GM20431 (cell line): ENCODE measurements around the gene TEX26.

Source experiments
- in situ Hi-C: fragments of 300-500 bp; cut with MseI, MboI; formaldehyde crosslinking; loops from one replicate; pipeline ENCODE4 v1.15.0; 2020; ENCODE audit warnings: low sequenced_read_pairs; ENCODE audit not compliant: unreplicated experiment

TEX26 gene

DNA sequence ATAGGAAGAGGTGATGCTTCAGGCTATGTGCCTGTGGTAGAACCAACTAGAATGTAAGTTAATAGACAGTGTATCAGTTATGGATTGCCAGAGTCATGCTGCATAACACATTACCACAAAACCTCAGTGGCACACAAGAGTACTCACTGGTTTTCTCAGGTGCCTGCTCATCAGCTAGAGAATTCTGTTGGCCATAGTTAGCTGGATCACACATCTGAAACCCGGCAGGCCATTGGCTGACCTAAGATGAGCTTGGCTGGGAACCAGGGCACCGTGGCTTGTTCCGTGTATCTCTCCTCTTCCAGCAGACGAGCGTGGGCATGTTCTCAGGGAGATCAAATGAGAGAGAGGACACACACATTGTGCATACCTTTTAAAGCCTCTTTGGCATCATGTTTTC lies 76.7 kb downstream of the TEX26 start:
- in situ Hi-C loops: no loop called here

DNA sequence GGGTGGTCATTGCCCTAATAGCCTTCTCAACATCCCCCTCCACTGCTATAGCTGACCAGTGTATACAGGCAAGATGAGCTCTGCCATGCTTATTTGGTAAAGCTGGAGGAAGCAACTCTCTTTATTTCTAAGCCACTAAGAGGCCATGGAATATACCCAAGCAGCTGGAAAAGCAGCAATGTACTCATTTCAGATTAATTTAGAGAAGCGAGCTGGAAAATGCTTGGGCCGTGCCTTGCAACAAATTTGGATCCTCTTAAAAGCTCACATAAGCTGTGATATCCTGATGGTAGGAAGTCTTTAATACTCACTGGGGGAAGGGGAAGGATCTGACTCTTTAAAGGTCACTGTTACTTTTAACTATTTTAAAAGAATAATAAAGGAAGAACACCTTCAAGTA lies 77.8 kb downstream of the TEX26 start:
- in situ Hi-C loops: no loop called here

DNA sequence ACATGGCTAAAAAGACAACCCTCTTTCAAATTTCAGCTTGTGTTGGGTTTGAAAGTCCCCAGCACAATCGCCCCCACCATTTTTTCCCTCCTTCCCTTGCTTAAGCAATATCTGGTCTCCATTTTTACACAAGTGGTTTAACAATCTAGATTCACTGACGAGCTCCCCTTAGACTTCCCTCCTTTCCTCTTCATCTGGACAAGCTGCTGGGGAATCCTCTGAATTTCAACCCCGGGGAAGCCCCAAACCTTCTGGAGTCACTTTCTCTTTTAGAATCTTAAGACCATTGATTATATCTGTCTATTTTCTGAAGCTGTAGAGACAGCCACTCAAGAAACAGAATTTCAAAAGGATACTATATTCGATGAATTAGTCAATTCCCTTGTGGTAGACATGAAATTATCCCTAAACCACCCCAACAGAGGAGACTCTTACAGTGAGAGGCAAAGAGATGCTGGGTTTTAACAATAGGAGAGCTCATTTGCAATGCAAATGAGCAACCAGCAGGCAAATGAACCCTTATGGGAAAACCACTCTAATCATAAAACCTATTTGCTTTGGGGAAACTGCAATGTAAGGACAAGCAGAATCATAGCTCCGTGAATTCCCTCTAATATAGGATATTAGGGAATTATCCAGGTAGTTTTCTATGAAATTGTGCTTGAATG lies 78.9 kb downstream of the TEX26 start:
- in situ Hi-C loops: no loop called here

DNA sequence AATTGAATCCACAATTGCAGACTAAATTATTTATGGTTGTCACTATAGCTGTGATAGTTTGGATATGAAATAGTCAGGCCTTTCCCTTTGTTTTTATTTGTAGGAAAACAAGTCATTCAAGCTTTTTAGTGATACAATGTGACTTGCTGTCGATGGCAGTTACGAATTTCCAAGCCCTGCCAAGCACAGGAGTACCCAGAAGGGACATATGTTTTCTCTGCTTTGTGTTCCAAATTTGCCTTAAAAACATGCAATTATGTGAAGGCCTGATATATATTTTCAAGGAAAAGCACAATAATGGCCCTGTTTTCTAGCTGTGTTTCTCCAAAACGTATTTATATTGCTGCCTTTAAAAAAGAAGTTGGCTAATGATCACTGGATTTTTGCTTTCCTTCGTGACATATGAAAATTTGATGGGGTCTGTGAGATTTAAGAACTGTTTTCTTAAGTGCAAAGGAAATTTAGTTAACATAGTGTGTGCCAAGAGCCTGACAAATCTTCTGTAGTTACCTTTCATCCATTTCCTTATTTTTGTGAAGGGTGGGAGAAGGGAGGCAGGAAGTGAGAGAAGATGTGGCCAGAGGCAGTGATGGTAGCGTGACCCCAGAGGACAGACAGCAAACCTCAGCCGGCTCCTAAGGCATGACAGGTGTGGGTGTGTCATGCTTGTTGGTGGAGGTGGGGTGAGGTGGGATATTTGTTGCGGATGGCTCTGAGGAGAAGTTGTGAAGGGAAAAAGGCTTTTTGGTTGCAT lies 79.6 kb downstream of the TEX26 start:
- in situ Hi-C loops: no loop called here

DNA sequence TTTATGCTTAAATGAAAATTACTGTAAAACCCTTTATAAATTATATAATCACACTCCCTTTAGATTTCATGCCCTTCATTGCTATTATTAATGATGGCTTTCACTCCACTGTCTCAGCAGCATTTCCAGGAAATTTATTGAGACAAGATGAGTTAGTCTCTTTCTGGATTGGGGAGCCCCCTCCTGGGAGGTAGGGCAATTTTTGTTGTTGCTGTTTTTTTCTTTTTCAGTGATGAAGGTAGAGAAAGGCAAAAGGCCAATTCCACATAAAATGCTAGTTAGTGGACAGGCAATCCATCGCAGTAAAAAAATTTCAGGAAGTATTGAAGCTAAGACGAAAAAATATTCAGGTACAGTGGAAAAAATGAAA lies 80.2 kb downstream of the TEX26 start:
- in situ Hi-C loops: no loop called here

DNA sequence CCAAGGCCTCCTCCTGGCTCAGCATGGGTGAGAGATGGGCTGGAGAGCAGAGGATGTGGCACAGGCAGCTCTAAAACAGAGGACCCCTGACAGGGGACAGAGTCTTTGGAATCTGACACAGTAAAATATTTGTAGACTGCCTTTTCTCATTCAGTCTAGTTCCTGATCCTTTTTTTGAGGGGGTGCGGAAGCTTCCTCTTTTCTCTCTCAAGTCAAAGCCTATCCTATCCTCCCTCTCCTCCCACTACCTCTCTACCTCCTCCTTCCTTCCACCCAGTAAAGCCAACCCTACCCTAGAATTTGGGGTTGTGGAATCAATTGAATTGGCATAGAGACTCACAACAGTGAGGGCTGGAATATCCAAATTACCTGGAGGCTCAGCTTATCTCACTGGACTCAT lies 82.0 kb downstream of the TEX26 start:
- in situ Hi-C loops: no loop called here

DNA sequence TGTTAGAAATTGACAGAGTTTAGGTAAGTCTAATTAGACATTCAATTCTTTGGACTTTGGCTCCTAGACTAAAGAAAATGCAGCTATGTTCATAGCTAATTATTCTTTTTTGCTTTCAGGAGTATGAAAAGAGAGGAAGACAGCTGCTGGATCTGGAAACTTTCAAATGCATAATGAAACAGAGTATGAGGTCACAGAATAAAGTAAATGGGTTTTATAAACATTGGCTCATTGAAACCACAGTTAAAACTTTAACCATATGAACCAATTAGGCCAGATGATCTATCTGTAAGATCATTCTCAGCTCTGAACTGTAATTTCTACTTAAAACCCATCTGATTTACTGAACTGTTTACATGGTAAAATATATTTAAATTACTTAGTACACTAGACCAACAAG lies 82.7 kb downstream of the TEX26 start:
- in situ Hi-C loops: no loop called here

DNA sequence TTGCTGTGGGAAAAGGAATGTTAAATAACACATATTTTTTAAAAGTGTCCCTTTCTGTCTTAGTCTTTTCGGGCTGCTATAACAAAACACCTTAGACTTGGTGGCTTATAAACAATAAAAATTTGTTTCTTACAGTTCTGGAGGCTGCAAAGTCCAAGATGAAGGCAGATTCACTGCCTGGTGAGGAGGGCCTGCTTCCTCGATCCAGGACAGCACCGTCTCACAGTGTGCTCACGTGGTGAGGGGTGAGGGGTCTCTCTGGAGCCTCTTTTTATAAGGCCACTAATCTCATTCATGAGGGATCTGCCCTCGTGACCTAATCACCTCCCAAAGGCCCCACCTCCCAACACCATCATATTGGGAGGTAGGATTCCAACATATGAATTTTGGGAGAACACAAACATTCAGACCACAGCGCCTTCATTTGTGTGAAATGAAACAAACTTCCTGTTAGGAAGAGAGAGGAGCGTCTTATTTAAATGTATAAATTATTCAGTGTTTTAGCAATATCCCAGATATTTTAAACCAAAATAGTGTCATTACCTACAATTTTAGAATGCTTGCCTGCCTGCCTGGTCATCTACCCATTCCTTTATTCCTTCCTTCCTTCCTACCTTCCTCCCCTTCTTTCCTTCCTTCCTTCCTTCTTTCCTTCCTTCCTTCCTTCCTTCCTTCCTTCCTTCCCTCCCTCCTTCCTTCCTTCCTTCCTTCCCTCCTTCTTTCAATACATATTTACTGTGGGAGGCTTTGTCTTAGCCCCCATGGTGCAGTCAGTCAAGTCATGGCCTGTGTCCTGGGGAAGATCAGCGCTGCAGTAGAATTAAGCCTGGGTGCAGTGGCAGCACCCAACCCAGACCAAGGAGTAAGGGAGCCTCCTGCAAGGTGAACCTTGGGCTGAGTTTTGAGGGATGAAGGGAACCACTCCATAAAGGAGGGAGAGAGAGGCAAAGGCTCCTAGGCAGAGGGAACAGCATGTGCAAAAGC lies 84.2 kb downstream of the TEX26 start:
- in situ Hi-C loops: no loop called here

DNA sequence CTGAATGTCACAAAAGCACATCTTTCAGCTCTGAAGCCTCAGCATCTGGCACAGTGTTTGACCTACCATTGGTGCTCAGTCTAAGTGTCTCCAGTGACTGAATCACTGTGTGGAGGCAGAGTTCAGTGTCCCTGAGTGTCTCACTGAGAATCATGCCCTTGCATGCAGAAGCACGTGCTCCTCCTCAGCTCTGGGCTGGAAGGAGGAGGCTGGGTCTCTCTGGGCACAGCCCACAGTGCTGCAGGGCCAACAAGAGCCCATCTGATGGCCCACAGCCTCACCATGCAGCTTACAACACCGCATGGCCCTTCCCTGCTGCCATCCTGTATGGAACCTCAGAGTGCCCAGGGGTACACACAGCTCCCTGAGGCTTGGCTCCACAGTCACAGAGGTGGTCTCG lies 86.1 kb downstream of the TEX26 start:
- in situ Hi-C loops: no loop called here

DNA sequence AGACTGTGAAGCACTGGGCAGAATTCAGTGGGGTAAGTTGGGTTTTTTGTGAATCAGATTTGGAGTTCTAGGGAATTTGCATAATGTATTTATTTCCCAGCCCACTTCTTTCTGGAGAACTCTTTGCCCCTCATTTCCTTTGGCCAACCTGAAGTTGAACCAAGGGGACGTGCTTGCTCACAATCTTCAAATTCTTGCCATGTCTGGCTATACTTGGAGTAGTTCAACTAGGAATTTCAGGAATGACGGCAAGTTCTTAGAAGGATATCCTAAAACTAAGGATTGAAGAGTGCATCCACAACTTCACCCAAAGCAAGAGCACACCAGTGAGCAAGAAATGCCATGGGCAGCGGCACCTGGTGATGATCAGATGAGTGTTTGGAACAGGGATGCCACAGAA lies 88.5 kb downstream of the TEX26 start:
- in situ Hi-C loops: no loop called here

DNA sequence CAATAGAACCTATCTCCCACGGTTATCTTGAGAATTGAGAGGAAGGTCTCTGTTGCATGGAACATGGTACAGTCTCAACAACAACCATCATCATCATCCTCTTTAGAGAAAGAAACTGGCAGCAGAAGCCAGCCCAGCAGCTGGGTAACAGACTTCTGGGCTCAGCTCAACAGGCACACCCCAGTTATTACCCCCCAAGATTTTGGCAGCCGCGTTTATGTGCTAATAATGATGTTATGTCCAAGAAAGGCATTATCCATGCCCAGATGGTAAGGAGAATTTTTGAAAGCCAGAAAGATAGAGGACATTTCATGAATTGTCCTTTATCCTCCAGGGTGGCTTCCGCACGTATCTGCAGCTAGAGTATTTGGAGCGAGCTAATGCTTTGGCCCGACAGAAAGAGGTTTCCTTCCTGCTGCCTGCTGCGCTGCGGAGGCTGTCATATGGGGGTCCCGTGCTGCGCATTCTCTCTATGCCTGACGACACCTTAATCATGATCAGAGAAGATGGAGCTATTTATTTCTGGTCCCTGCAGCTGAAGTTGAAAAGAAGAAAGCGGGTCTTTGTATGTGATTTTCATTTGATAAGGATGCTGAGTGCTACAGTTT lies 89.9 kb downstream of the TEX26 start:
- in situ Hi-C loops: no loop called here

DNA sequence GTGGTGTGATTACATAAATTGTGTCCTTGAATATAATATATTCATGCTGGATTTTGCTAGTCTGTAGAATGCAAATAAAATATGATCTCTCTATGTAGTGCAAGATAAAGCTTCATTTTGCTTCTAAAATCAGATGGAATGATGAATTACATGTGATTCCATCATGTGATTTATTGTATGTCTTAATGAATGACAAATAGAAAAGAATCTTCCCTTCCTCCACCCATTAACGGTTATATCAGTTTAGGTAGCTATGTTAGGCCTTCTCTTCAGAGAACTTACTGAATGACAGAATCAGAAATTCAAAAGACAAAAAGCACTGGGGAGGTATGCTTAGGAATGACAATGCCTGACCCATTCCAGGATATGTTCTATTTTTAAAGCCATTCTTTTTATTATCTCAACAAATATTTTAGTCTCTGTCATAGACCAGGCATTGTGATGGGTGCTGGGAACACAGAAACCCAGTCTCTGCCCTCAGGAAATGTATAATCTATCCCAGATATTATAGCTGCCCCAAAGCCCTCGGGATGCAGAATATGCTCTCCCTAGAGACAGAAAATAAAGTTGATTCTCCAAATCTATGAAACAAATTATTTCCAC lies 90.6 kb downstream of the TEX26 start:
- in situ Hi-C loops: no loop called here
